Endothelial cell of umbilical vein (primary cell): ENCODE measurements around the gene VPS35. TPM values are rescaled to one million over a fixed set of nuclear protein-coding genes. Genes with fewer than 3 reads are reported as not detected.

Experiments used
- BruUV-seq: library from RNA; stranded (reverse); fragments of 400-500 nt; replicated peaks from 2 replicates; lab custom pipeline; 2021; lab: Mats Ljungman, UMichigan
- CTCF ChIA-PET: fragments of 300-600, 350-600 bp; sonication (Branson Sonifier 250); formaldehyde crosslinking; loops from one replicate; lab custom pipeline; 2021; ENCODE audit warnings: antibody characterized with exemption, inconsistent platforms; lab: Charles Lee
- POLR2A ChIA-PET: fragments of 300-600, 350-600 bp; sonication (Branson Sonifier 250); formaldehyde crosslinking; loops from one replicate; lab custom pipeline; 2021; ENCODE audit warnings: antibody characterized with exemption, inconsistent platforms; lab: Charles Lee
- DNase-seq: peaks from one replicate; pipeline ENCODE4 v3.0.0-alpha.2; 2011; ENCODE audit warnings: low read depth, low spot score
- FAIRE-seq: peaks from 2 replicates; lab custom pipeline; 2011; peaks lifted over from hg19 to GRCh38; lab: Jason Lieb, UNC
- H2AFZ ChIP-seq: 2 replicates; pipeline ENCODE4 v1.6.0; 2012; ENCODE audit warnings: low read depth, low read length, control low read depth, inconsistent platforms
- H3K27ac ChIP-seq: 2 replicates; pipeline ENCODE4 v1.5.1; 2011; ENCODE audit warnings: low read depth, mild to moderate bottlenecking, control low read depth, low read length, moderate library complexity; ENCODE audit not compliant: insufficient read depth
- H3K27me3 ChIP-seq, 2 experiments: 2 replicates each; pipeline versions ENCODE4 v1.6.0 to v1.6.1; 2011; ENCODE audit warnings: low read length in 2 of 2, mixed read lengths in 1 of 2; ENCODE audit not compliant: control insufficient read depth in 2 of 2, insufficient read depth in 2 of 2
- H3K36me3 ChIP-seq, 2 experiments: 2 replicates in 1 of 2; 3 replicates in 1 of 2; pipeline ENCODE4 v1.5.1; 2011; ENCODE audit warnings: low read length in 2 of 2, mild to moderate bottlenecking in 1 of 2, moderate library complexity in 1 of 2; ENCODE audit not compliant: control insufficient read depth in 2 of 2, insufficient read depth in 2 of 2; ENCODE audit errors: extremely low read depth in 1 of 2
- H3K4me1 ChIP-seq: 3 replicates; pipeline ENCODE4 v1.5.1; 2011; ENCODE audit warnings: mild to moderate bottlenecking, low read length; ENCODE audit not compliant: control insufficient read depth, insufficient read depth; ENCODE audit errors: extremely low read depth
- H3K4me2 ChIP-seq: 2 replicates; pipeline ENCODE4 v1.6.1; 2011; ENCODE audit warnings: low read length, control low read depth, mixed read lengths; ENCODE audit not compliant: insufficient read depth
- H3K4me3 ChIP-seq, 3 experiments: fragments of 200-600 bp in 1 of 3; sonication (generic), shearing (Covaris generic) in 1 of 3; replicated peaks in 1 of 3; 2 replicates each; pipeline ENCODE4 v1.5.1; 2011 to 2016; ENCODE audit warnings: control low read depth in 3 of 3, low read length in 3 of 3, mild to moderate bottlenecking in 2 of 3, inconsistent platforms in 1 of 3, low read depth in 1 of 3, moderate library complexity in 1 of 3; ENCODE audit not compliant: insufficient read depth in 1 of 3
- H3K79me2 ChIP-seq: 2 replicates; pipeline ENCODE4 v1.6.0; 2012; ENCODE audit warnings: low read length, inconsistent platforms; ENCODE audit not compliant: control insufficient read depth, insufficient read depth
- H3K9ac ChIP-seq: replicated peaks from 2 replicates; pipeline ENCODE3; 2011; ENCODE audit warnings: low read length, control low read depth; ENCODE audit not compliant: insufficient read depth; ENCODE audit errors: extremely low read depth
- H3K9me1 ChIP-seq: replicated peaks from 3 replicates; pipeline ENCODE4 v1.6.0; 2011; ENCODE audit warnings: mild to moderate bottlenecking, low read length; ENCODE audit not compliant: control insufficient read depth, insufficient read depth; ENCODE audit errors: extremely low read depth
- H3K9me3 ChIP-seq: replicated peaks from 2 replicates; pipeline ENCODE4 v1.5.1; 2012; ENCODE audit warnings: low read length, inconsistent platforms; ENCODE audit not compliant: control insufficient read depth, insufficient read depth
- H4K20me1 ChIP-seq: replicated peaks from 2 replicates; pipeline ENCODE3; 2011; ENCODE audit warnings: mild to moderate bottlenecking, low read length; ENCODE audit not compliant: control insufficient read depth, insufficient read depth; ENCODE audit errors: extremely low read depth
- CTCF ChIP-seq, 2 donors: IDR thresholded peaks; 1 replicate in 1 of 2; 2 replicates in 1 of 2; pipeline ENCODE4 v1.5.1; 2011; ENCODE audit warnings: low read length in 2 of 2, mild to moderate bottlenecking in 2 of 2, moderate library complexity in 2 of 2, control low read depth in 1 of 2, inconsistent platforms in 1 of 2, low read depth in 1 of 2; ENCODE audit not compliant: insufficient read depth in 1 of 2; ENCODE audit errors: extremely low read depth in 1 of 2
- EZH2 ChIP-seq: IDR thresholded peaks from 2 replicates; pipeline ENCODE4 v1.6.1; 2012; ENCODE audit warnings: borderline replicate concordance, low read depth, mild to moderate bottlenecking, moderate library complexity, low read length, inconsistent platforms; ENCODE audit not compliant: severe bottlenecking
- FOS ChIP-seq: IDR thresholded peaks from 2 replicates; pipeline ENCODE4 v1.6.1; 2011; ENCODE audit warnings: mild to moderate bottlenecking, low read length, moderate library complexity, borderline replicate concordance; ENCODE audit not compliant: insufficient read depth
- GATA2 ChIP-seq: IDR thresholded peaks from 2 replicates; pipeline ENCODE4 v1.7.0; 2011; ENCODE audit warnings: low read depth, mild to moderate bottlenecking, moderate library complexity, mixed read lengths, low read length; ENCODE audit not compliant: insufficient read length, insufficient read depth
- JUN ChIP-seq: IDR thresholded peaks from 2 replicates; pipeline ENCODE4 v1.6.1; 2011; ENCODE audit warnings: borderline replicate concordance, low read depth; ENCODE audit not compliant: insufficient read length, insufficient read depth
- MAX ChIP-seq: IDR thresholded peaks from 2 replicates; pipeline ENCODE4 v1.6.1; 2011; ENCODE audit not compliant: insufficient read depth, insufficient read length
- MYC ChIP-seq: IDR thresholded peaks from one replicate; pipeline ENCODE4 v1.6.1; 2011; ENCODE audit warnings: mild to moderate bottlenecking, low read depth, low read length
- POLR2A ChIP-seq: IDR thresholded peaks from 2 replicates; pipeline ENCODE4 v1.6.1; 2012; ENCODE audit warnings: low read depth, mild to moderate bottlenecking, control low read depth, low read length
- POLR2AphosphoS5 ChIP-seq: IDR thresholded peaks from 2 replicates; pipeline ENCODE4 v1.6.1; 2012; ENCODE audit warnings: low read depth, mild to moderate bottlenecking, control low read depth, low read length, moderate library complexity; ENCODE audit not compliant: insufficient read depth
- dilution Hi-C: fragments of 300-500 bp; cut with MboI; formaldehyde crosslinking; loops from one replicate; pipeline ENCODE4 v1.15.0; 2019; ENCODE audit warnings: low sequenced_read_pairs; ENCODE audit not compliant: extremely low pct_ligation_motif_present
- intact Hi-C: fragments of 100-400 bp; cut with micrococcal nuclease; formaldehyde crosslinking; loops from one replicate; pipeline ENCODE4 v1.10.0; 2022
- polyA plus RNA-seq, 4 experiments: library from polyadenylated mRNA; depleted of rRNA in 3 of 4; stranded (reverse) in 3 of 4; unstranded in 1 of 4; fragments of >200 nt; gene quantifications; 2 replicates each; pipeline versions ENCODE4 v1.2.1 to v1.2.3, GENCODE V29; 2011 to 2012; ENCODE audit warnings: missing spikeins in 1 of 4
- total RNA-seq: library from RNA; stranded (reverse); gene quantifications from 2 replicates; pipeline ENCODE4 v1.2.3, GENCODE V29; 2021

VPS35 gene
- total and polyA plus RNA-seq, 2 donors (not counting 3 experiments of a cell fraction or from before 2014, with no cell fraction given) = 19.7 to 102 TPM

GRCh38 chr16:46695937-46696336 lies 7.0 kb upstream of the VPS35 start:
- H3K4me3 ChIP-seq = no peak overlapping the region
- H3K9ac ChIP-seq = no peak overlapping the region
- no peaks in the 10 kb centered on the region for H4K20me1 ChIP-seq
- no peak for DNase-seq
- CTCF ChIA-PET = interaction anchor here (1.1 kb wide), 1 partner anchor 14 kb away, joined by 4 read pairs; no protein-coding TSS in a partner anchor
- intact Hi-C loops (no loop called here), dilution Hi-C loops (no loop called here)
- no peaks in the 10 kb centered on the region for H3K9me1 ChIP-seq
- no TSS peak for BruUV-seq
- H3K9me3 ChIP-seq = no peaks in the 10 kb centered on the region
- POLR2A ChIA-PET = no interaction called here
- H3K79me2 ChIP-seq = peaks cover 9% of the 10 kb centered on the region
- no peaks in the 10 kb centered on the region for H3K27me3 ChIP-seq
- no peak for FAIRE-seq
- peaks cover 0 to 19% of the 10 kb centered on the region in 2 experiments for H3K36me3 ChIP-seq
- no peak overlapping the region for H3K4me2 ChIP-seq
- TF ChIP-seq FOS (no peak), EZH2 (no peak), POLR2AphosphoS5 (no peak), MAX (no peak), GATA2 (no peak), CTCF (IDR thresholded peaks at IDR 0.05; ENCODE audit: extremely low read depth in 1 of 2, insufficient read depth in 1 of 2, low read depth in 1 of 2, low read length in 2 of 2) (no peak), POLR2A (no peak), JUN (no peak), MYC (no peak)
- H3K27ac ChIP-seq = no peak overlapping the region
- H3K4me1 ChIP-seq = peaks cover 8% of the 10 kb centered on the region
- no peak overlapping the region for H2AFZ ChIP-seq
